Chondrocyte (in vitro differentiated cells): ENCODE results near the gene ACAA1. TPM values are rescaled to one million over a fixed set of nuclear protein-coding genes. Genes with fewer than 3 reads are reported as not detected.
"Not testable (repeated sequence)": the region's sequence is repeated elsewhere in the genome, so short reads cannot be mapped to it uniquely, and the experiment has no call there.

Source experiments
- DNase-seq: peaks from one replicate; pipeline ENCODE4 v3.0.0; 2021; ENCODE audit warnings: mixed read lengths, low spot score
- H3K27ac Mint-ChIP-seq: one replicate; pipeline ENCODE4 v1.8.0; 2021; ENCODE audit warnings: mild to moderate bottlenecking, moderate library complexity, mixed read lengths; ENCODE audit not compliant: unreplicated experiment
- H3K27me3 Mint-ChIP-seq: 2 replicates; pipeline ENCODE4 v1.8.0; 2021; ENCODE audit warnings: low read depth, mixed read lengths
- H3K36me3 Mint-ChIP-seq: 2 replicates; pipeline ENCODE4 v1.8.0; 2021; ENCODE audit warnings: low read depth, mixed read lengths
- H3K4me1 Mint-ChIP-seq: 2 replicates; pipeline ENCODE4 v1.8.0; 2021; ENCODE audit warnings: low read depth, mild to moderate bottlenecking, mixed read lengths
- H3K4me3 Mint-ChIP-seq: one replicate; pipeline ENCODE4 v1.8.0; 2021; ENCODE audit warnings: mild to moderate bottlenecking, moderate library complexity, mixed read lengths; ENCODE audit not compliant: unreplicated experiment
- H3K9me3 Mint-ChIP-seq: 2 replicates; pipeline ENCODE4 v1.8.0; 2021; ENCODE audit warnings: low read depth, mixed read lengths
- CTCF ChIP-seq: fragments of 200-600 bp; sonication (generic); IDR thresholded peaks from 2 replicates; pipeline ENCODE4 v1.5.0; 2021; ENCODE audit warnings: antibody characterized with exemption, mild to moderate bottlenecking, moderate library complexity
- total RNA-seq: library from RNA; stranded (reverse); gene quantifications from 3 replicates; pipeline ENCODE4 v1.2.1, GENCODE V29; 2021

The ACAA1 gene
- total RNA-seq, 1 donor from 2014 or later = 48.6 TPM

DNA sequence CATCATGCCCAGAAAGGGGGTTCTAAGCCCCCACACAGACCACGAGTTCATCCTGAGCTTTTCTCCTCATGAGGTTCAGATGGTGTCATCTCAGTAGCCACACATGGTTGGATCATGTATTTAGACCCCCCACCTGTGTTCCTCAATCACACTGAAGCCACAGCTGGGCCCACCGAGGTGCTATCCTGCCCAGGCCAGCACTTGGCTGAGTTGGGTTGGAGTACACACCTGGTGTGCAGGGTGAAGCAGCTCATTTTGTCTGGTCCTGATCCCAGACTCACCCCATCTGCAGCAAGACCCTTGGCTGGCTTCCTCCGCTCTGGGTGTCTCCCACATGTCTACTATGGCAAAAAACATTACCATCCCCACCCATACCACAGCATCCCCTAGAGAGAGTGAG, 41.9 kb downstream of the ACAA1 start:
- Mint-ChIP-seq H3K4me3 (no peak overlapping the region), H3K36me3 (peaks cover 1% of the 10 kb centered on the region), H3K4me1 (no peaks in the 10 kb centered on the region), H3K9me3 (no peaks in the 10 kb centered on the region), H3K27me3 (peaks cover 42% of the 10 kb centered on the region), H3K27ac (no peak overlapping the region)
- DNase-seq = no peak
- no peak for TF ChIP-seq CTCF

- Mint-ChIP-seq H3K36me3 (no peaks in the 10 kb centered on the region), H3K4me3 (no peak overlapping the region), H3K9me3 (no peaks in the 10 kb centered on the region), H3K27me3 (peaks cover 27% of the 10 kb centered on the region), H3K27ac (no peak overlapping the region), H3K4me1 (no peaks in the 10 kb centered on the region)
- no peak for DNase-seq
- no peak for TF ChIP-seq CTCF
Observed at GRCh38 chr3:38090453-38090852, 46.5 kb downstream of the ACAA1 start.

- no peak overlapping the region for H3K27ac Mint-ChIP-seq
- no peak for TF ChIP-seq CTCF
- no peaks in the 10 kb centered on the region for H3K4me1 Mint-ChIP-seq
- DNase-seq = no peak
- peaks cover 21% of the 10 kb centered on the region for H3K27me3 Mint-ChIP-seq
- no peak overlapping the region for H3K4me3 Mint-ChIP-seq
- peaks cover 3% of the 10 kb centered on the region for H3K36me3 Mint-ChIP-seq
- peaks cover 2% of the 10 kb centered on the region for H3K9me3 Mint-ChIP-seq
Observed at GRCh38 chr3:38089163-38089562, 47.8 kb downstream of the ACAA1 start.

- TF ChIP-seq CTCF = no peak
- Mint-ChIP-seq H3K4me3 (no peak overlapping the region), H3K36me3 (peaks cover 3% of the 10 kb centered on the region), H3K9me3 (peaks cover 6% of the 10 kb centered on the region), H3K27me3 (peaks cover 17% of the 10 kb centered on the region), H3K4me1 (no peaks in the 10 kb centered on the region), H3K27ac (no peak overlapping the region)
- no peak for DNase-seq
Observed at GRCh38 chr3:38088126-38089078, 48.5 kb downstream of the ACAA1 start.

DNA sequence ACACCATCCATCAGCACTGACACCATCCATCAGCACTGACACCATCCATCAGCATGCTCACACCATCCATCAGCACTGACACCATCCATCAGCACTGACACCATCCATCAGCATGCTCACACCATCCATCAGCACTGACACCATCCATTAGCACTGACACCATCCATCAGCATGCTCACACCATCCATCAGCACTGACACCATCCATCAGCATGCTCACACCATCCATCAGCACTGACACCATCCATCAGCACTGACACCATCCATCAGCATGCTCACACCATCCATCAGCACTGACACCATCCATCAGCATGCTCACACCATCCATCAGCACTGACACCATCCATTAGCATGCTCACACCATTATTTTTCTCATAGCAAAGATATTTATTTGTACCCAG, 49.6 kb downstream of the ACAA1 start:
- not testable (repeated sequence) for H3K36me3 Mint-ChIP-seq, H3K9me3 Mint-ChIP-seq, H3K4me1 Mint-ChIP-seq, H3K27ac Mint-ChIP-seq, H3K4me3 Mint-ChIP-seq, DNase-seq
- peaks cover 12% of the 10 kb centered on the region for H3K27me3 Mint-ChIP-seq

- H3K4me3 Mint-ChIP-seq = no peak overlapping the region
- no peak for DNase-seq
- no peak for TF ChIP-seq CTCF
- H3K27me3 Mint-ChIP-seq = peaks cover 4% of the 10 kb centered on the region
- no peaks in the 10 kb centered on the region for H3K4me1 Mint-ChIP-seq
- peaks cover 3% of the 10 kb centered on the region for H3K36me3 Mint-ChIP-seq
- no peak overlapping the region for H3K27ac Mint-ChIP-seq
- peaks cover 6% of the 10 kb centered on the region for H3K9me3 Mint-ChIP-seq
Observed at GRCh38 chr3:38086496-38086895, 50.4 kb downstream of the ACAA1 start.
